ENCODE data around the gene EIF4E. TPM values are rescaled to one million over a fixed set of nuclear protein-coding genes. Genes with fewer than 3 reads are reported as not detected.
"Not testable (repeated sequence)": the region's sequence is repeated elsewhere in the genome, so short reads cannot be mapped to it uniquely, and the experiment has no call there.

Gene EIF4E
- total RNA-seq, 1 donor from 2014 or later: 50.7 TPM

GRCh38 chr4:98937986-98938720 lies 9.2 kb upstream of the EIF4E start:
- no peak for DNase-seq (ENCODE audit: missing footprints)
- ATAC-seq: no peak
- intact Hi-C loops (cut with DNase I): no loop called here

GRCh38 chr4:98935633-98936032 lies 6.7 kb upstream of the EIF4E start:
- ATAC-seq: no peak
- DNase-seq (ENCODE audit: missing footprints): no peak
- intact Hi-C loops (cut with DNase I): no loop called here

GRCh38 chr4:98934851-98935250 lies 5.9 kb upstream of the EIF4E start:
- DNase-seq (ENCODE audit: missing footprints); intact Hi-C loops (cut with DNase I); ATAC-seq: not testable (repeated sequence)

- ATAC-seq (no peak), DNase-seq (ENCODE audit: missing footprints) (no peak)
- intact Hi-C loops (cut with DNase I): no loop called here
Measured at GRCh38 chr4:98932539-98932938, 3.6 kb upstream of the EIF4E start.

GRCh38 chr4:98930311-98930865 lies 1.5 kb upstream of the EIF4E start:
- DNase-seq (ENCODE audit: missing footprints) (no peak), ATAC-seq (no peak)
- intact Hi-C loops (cut with DNase I): no loop called here

- ATAC-seq (peak; percentile 66), DNase-seq (ENCODE audit: missing footprints) (no peak)
- intact Hi-C loops (cut with DNase I): loop anchor here (1.0 to 10.0 kb wide), 5 partner anchors 65 to 785 kb away; partner anchors contain the start of genes ADH5, METAP1 and STPG2
Measured at GRCh38 chr4:98929341-98930267, 671 bp upstream of the EIF4E start.

GRCh38 chr4:98928131-98928504 lies 815 bp downstream of the EIF4E start:
- intact Hi-C loops (cut with DNase I): loop anchor here (2.0 to 10.0 kb wide), 4 partner anchors 67 to 783 kb away; partner anchors contain the start of genes ADH5, METAP1 and STPG2
- DNase-seq (ENCODE audit: missing footprints): peak; percentile 82
- peak; percentile 71 for ATAC-seq

GRCh38 chr4:98926257-98926656 lies 2.7 kb downstream of the EIF4E start:
- ATAC-seq; DNase-seq (ENCODE audit: missing footprints): not testable (repeated sequence)
- intact Hi-C loops (cut with DNase I): loop anchor here (5.0 to 10.0 kb wide), 2 partner anchors 131 to 781 kb away; partner anchors contain the start of gene STPG2

GRCh38 chr4:98921292-98921691 lies 7.6 kb downstream of the EIF4E start:
- intact Hi-C loops (cut with DNase I): loop anchor here (10.0 kb wide), 1 partner anchor 776 kb away; the partner anchor contains the start of gene STPG2

GRCh38 chr4:98919996-98920395 lies 8.9 kb downstream of the EIF4E start:
- ATAC-seq (no peak), DNase-seq (ENCODE audit: missing footprints) (no peak)
- intact Hi-C loops (cut with DNase I): loop anchor here (10.0 kb wide), 1 partner anchor 775 kb away; the partner anchor contains the start of gene STPG2

More at GRCh38 chr4:98921292-98921691, 7.6 kb downstream of the EIF4E start:
- DNase-seq (ENCODE audit: missing footprints): no peak
- ATAC-seq: no peak

GRCh38 chr4:98910728-98911127 lies 18.2 kb downstream of the EIF4E start:
- ATAC-seq; intact Hi-C loops (cut with DNase I); DNase-seq (ENCODE audit: missing footprints): not testable (repeated sequence)

GRCh38 chr4:98909646-98910401 lies 19.1 kb downstream of the EIF4E start:
- ATAC-seq: no peak
- DNase-seq (ENCODE audit: missing footprints): no peak
- intact Hi-C loops (cut with DNase I): no loop called here

GRCh38 chr4:98908703-98909262 lies 20.1 kb downstream of the EIF4E start:
- intact Hi-C loops (cut with DNase I): no loop called here
- DNase-seq (ENCODE audit: missing footprints) (no peak), ATAC-seq (no peak)

- intact Hi-C loops (cut with DNase I): no loop called here
- ATAC-seq: no peak
- no peak for DNase-seq (ENCODE audit: missing footprints)
Measured at GRCh38 chr4:98908182-98908581, 20.8 kb downstream of the EIF4E start.

GRCh38 chr4:98905839-98906238 lies 23.1 kb downstream of the EIF4E start:
- intact Hi-C loops (cut with DNase I): no loop called here
- no peak for ATAC-seq

GRCh38 chr4:98905297-98905696 lies 23.6 kb downstream of the EIF4E start:
- intact Hi-C loops (cut with DNase I): no loop called here
- ATAC-seq (no peak), DNase-seq (ENCODE audit: missing footprints) (no peak)

More at GRCh38 chr4:98905839-98906238, 23.1 kb downstream of the EIF4E start:
- no peak for DNase-seq (ENCODE audit: missing footprints)

- no peak for DNase-seq (ENCODE audit: missing footprints)
- no peak for ATAC-seq
- intact Hi-C loops (cut with DNase I): no loop called here
Measured at GRCh38 chr4:98903963-98904362, 25.0 kb downstream of the EIF4E start.

- intact Hi-C loops (cut with DNase I): no loop called here
- no peak for ATAC-seq
- DNase-seq (ENCODE audit: missing footprints): no peak
Measured at GRCh38 chr4:98903561-98903960, 25.4 kb downstream of the EIF4E start.
